Neuronal stem cell (in vitro differentiated cells): ENCODE data around the gene CCDC102A.

Experiments used
- DNase-seq: peaks from one replicate; pipeline ENCODE4 v3.0.0-alpha.2; 2013; ENCODE audit warnings: low spot score
- H2AFZ ChIP-seq: one replicate; pipeline ENCODE4 v1.6.1; 2013; ENCODE audit warnings: mild to moderate bottlenecking, low read length, inconsistent platforms
- H2AK5ac ChIP-seq: 2 replicates; pipeline ENCODE4 v1.6.1; 2013; ENCODE audit warnings: low read depth, mild to moderate bottlenecking, inconsistent platforms, low read length, moderate library complexity, mixed read lengths
- H2BK120ac ChIP-seq: 2 replicates; pipeline ENCODE4 v1.6.1; 2013; ENCODE audit warnings: low read depth, mild to moderate bottlenecking, inconsistent platforms, low read length, moderate library complexity, mixed read lengths
- H2BK12ac ChIP-seq: one replicate; pipeline ENCODE4 v1.6.1; 2013; ENCODE audit warnings: low read length, inconsistent platforms
- H2BK15ac ChIP-seq: 2 replicates; pipeline ENCODE4 v1.6.1; 2013; ENCODE audit warnings: mild to moderate bottlenecking, low read length, inconsistent platforms, mixed read lengths
- H2BK5ac ChIP-seq: one replicate; pipeline ENCODE4 v1.6.1; 2013; ENCODE audit warnings: inconsistent platforms, mild to moderate bottlenecking, low read length, moderate library complexity
- H3K14ac ChIP-seq: one replicate; pipeline ENCODE4 v1.6.1; 2013; ENCODE audit warnings: low read length, inconsistent platforms
- H3K18ac ChIP-seq: 2 replicates; pipeline ENCODE4 v1.6.1; 2013; ENCODE audit warnings: low read length, inconsistent platforms
- H3K23ac ChIP-seq: 2 replicates; pipeline ENCODE4 v1.6.1; 2013; ENCODE audit warnings: low read depth, mild to moderate bottlenecking, mixed read lengths, low read length, inconsistent platforms; ENCODE audit not compliant: poor library complexity
- H3K27ac ChIP-seq: replicated peaks from 3 replicates; pipeline ENCODE4 v1.5.1; 2013; ENCODE audit warnings: low read length, inconsistent platforms
- H3K27me3 ChIP-seq, 3 experiments: 2 replicates each; pipeline ENCODE4 v1.6.1; 2013; ENCODE audit warnings: low read length in 3 of 3, mild to moderate bottlenecking in 2 of 3, inconsistent platforms in 1 of 3, low read depth in 1 of 3, mixed read lengths in 1 of 3, moderate library complexity in 1 of 3; ENCODE audit not compliant: control insufficient read depth in 3 of 3, insufficient read depth in 3 of 3
- H3K36me3 ChIP-seq, 2 donors: replicated peaks in 1 of 2; 2 replicates each; pipeline ENCODE4 v1.6.1; 2013; ENCODE audit warnings: low read length in 2 of 2; ENCODE audit not compliant: control insufficient read depth in 2 of 2, insufficient read depth in 2 of 2
- H3K4ac ChIP-seq: 2 replicates; pipeline ENCODE4 v1.6.1; 2013; ENCODE audit warnings: inconsistent platforms, mild to moderate bottlenecking, low read length, moderate library complexity
- H3K4me1 ChIP-seq, 2 donors: 1 replicate in 1 of 2; 2 replicates in 1 of 2; pipeline ENCODE4 v1.6.1; 2013; ENCODE audit warnings: low read length in 2 of 2, low read depth in 1 of 2; ENCODE audit not compliant: control insufficient read depth in 2 of 2, insufficient read depth in 1 of 2
- H3K4me2 ChIP-seq: one replicate; pipeline ENCODE4 v1.6.1; 2013; ENCODE audit warnings: mild to moderate bottlenecking, low read length, inconsistent platforms; ENCODE audit not compliant: insufficient read depth, poor library complexity, severe bottlenecking
- H3K4me3 ChIP-seq, 2 donors: 2 replicates each; pipeline ENCODE4 v1.5.1; 2013; ENCODE audit warnings: low read length in 2 of 2, mild to moderate bottlenecking in 2 of 2, inconsistent platforms in 1 of 2, moderate library complexity in 1 of 2
- H3K79me1 ChIP-seq: one replicate; pipeline ENCODE4 v1.6.1; 2013; ENCODE audit warnings: low read depth, mild to moderate bottlenecking, inconsistent platforms, low read length, moderate library complexity
- H3K9ac ChIP-seq: one replicate; pipeline ENCODE4 v1.6.1; 2013; ENCODE audit warnings: mild to moderate bottlenecking, low read depth, low read length, inconsistent platforms; ENCODE audit not compliant: poor library complexity
- H3K9me3 ChIP-seq, 2 donors: replicated peaks in 1 of 2; 2 replicates each; pipeline versions ENCODE3 to v1.6.1; 2013; ENCODE audit warnings: low read length in 2 of 2, mild to moderate bottlenecking in 2 of 2, inconsistent platforms in 1 of 2, low read depth in 1 of 2, mixed read lengths in 1 of 2, moderate library complexity in 1 of 2; ENCODE audit not compliant: control insufficient read depth in 2 of 2, insufficient read depth in 1 of 2
- H4K8ac ChIP-seq: one replicate; pipeline ENCODE4 v1.6.1; 2013; ENCODE audit warnings: low read depth, mild to moderate bottlenecking, inconsistent platforms, low read length, moderate library complexity
- H4K91ac ChIP-seq: one replicate; pipeline ENCODE4 v1.6.1; 2013; ENCODE audit warnings: low read length, low read depth, mild to moderate bottlenecking, inconsistent platforms; ENCODE audit not compliant: poor library complexity
- WGBS, 2 donors: extraction: QIAGEN DNeasy Blood & Tissue Kit; methylation state at CpG; one replicate each; pipeline ENCODE4 v1.1.7; 2013; ENCODE audit warnings: missing lambda C conversion rate in 2 of 2, mixed read lengths in 1 of 2; ENCODE audit not compliant: insufficient read length in 2 of 2, insufficient replicate concordance in 1 of 2; ENCODE audit errors: extremely low coverage in 2 of 2; 5-methylcytosine and 5-hydroxymethylcytosine counted together

The CCDC102A gene

GRCh38 chr16:57512296-57513001 is 23.9 kb downstream of the CCDC102A start:
- Histone ChIP-seq H2BK15ac (no peak overlapping the region), H3K4ac (no peak overlapping the region), H2BK12ac (no peak overlapping the region), H2BK120ac (no peak overlapping the region), H3K27ac (no peak overlapping the region), H3K4me1 (peaks cover 4 to 22% of the 10 kb centered on the region in 2 donors), H3K79me1 (no peaks in the 10 kb centered on the region), H3K4me2 (no peak overlapping the region), H4K91ac (no peak overlapping the region), H2AK5ac (no peak overlapping the region), H3K9me3 (no peaks in the 10 kb centered on the region), H2BK5ac (no peak overlapping the region), H3K14ac (no peak overlapping the region), H3K4me3 (no peak overlapping the region), H3K23ac (no peak overlapping the region), H4K8ac (no peak overlapping the region), H3K36me3 (peaks cover 4 to 6% of the 10 kb centered on the region in 2 donors), H3K18ac (no peak overlapping the region), H3K27me3 (peaks cover 0 to under 1% (median 0%) of the 10 kb centered on the region in 3 experiments), H2AFZ (no peak overlapping the region), H3K9ac (no peak overlapping the region)
- DNase-seq, result no peak
- WGBS, 2 donors, result no CpG with 5 or more reads among the region's 23 CpGs

DNA sequence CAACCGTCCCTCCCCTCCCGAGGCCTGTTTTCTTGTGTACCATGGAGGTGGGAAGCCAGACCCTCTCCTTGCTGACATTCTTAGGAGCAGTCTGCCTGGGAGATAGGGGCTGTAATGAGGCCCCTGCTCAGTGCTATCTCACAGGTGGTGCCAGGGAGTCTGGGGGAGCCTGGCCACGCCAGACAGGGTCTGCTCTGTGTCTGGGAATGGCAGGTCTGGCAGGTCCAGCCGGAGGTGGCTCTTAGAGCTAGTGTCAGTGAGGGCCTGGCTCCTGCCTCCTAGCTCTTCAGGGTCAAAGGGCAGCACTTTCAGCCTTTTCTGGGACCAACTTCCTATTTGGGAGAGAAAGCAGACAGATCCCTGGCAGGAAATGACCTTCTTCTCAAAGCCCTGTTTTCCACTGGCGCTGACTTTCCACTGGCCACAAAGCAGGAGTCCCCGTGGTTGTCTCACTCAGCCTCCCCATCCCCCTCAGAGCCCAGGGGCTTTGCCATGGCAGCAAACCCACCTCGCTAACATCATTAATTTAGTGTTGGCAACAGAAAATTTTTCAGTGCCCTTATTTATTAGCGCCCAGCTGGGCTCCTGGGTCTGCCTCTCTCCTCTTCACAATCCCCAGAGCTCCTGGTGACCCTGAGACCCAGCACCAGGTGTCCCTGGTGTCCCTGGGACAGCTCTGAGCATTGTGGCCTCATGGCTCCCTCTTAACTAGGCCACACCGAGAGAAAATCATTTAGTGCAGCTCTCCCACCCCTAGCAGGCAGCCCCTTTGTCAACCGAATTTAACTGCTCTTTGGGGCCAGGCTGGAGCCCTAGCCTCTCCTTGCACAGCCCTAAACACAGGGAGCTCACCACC is 26.1 kb downstream of the CCDC102A start:
- no peak overlapping the region for H3K27ac ChIP-seq

DNA sequence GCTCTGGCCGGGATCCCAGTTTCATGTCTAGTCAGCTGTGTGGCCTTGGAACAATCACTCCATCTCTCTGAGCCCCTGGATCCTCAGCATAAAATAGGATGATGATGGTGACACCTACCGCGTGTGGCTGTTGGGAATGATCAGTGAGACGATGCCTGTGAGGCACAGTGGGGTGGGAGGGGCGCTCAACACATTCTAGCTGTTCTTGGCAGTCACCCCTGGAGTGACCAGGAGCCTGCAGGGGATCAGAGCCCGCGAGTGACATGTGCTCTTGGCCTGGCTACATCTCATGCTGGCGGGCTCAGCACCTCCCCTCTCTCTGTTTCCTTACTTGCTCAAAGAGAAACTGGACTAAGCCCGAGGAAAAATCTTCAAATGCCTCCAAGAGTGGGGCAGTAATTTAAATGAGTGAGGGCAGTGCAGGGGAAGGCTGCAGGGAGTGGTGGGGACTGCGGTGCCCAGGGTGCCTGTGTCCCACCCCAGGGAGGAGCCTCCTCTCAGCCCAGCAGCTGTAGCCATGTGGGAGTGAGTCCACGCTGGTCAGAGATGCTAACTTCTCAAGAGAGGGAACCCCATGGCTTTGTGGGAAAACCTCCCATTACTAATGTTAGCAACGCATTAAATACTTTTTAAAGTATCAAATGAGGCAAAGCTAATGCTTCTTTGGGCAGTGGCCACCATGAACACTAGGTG is 27.0 kb downstream of the CCDC102A start:
- H4K91ac ChIP-seq, result no peak overlapping the region
- H3K4ac ChIP-seq, result no peak overlapping the region
- no peaks in the 10 kb centered on the region for H3K9me3 ChIP-seq
- no peak overlapping the region for H2BK15ac ChIP-seq
- no peak overlapping the region for H3K9ac ChIP-seq
- H3K27ac ChIP-seq, result no peak overlapping the region
- no peak overlapping the region for H2BK120ac ChIP-seq
- WGBS, 2 donors, result no CpG with 5 or more reads among the region's 12 CpGs
- no peak overlapping the region for H3K18ac ChIP-seq
- no peak overlapping the region for H3K4me2 ChIP-seq
- no peak overlapping the region for H3K23ac ChIP-seq
- no peak overlapping the region for H4K8ac ChIP-seq
- H2BK12ac ChIP-seq, result no peak overlapping the region
- H2BK5ac ChIP-seq, result no peak overlapping the region
- peaks cover 4 to 5% of the 10 kb centered on the region in 2 donors for H3K36me3 ChIP-seq
- H3K4me3 ChIP-seq, result no peak overlapping the region
- H2AK5ac ChIP-seq, result no peak overlapping the region
- peaks cover 0 to 18% (median 0%) of the 10 kb centered on the region in 3 experiments for H3K27me3 ChIP-seq
- no peaks in the 10 kb centered on the region for H3K79me1 ChIP-seq
- H3K4me1 ChIP-seq, result peaks cover 4 to 20% of the 10 kb centered on the region in 2 donors
- H2AFZ ChIP-seq, result peak overlapping the region; percentile 84
- no peak overlapping the region for H3K14ac ChIP-seq
- no peak for DNase-seq

More for the DNA sequence above, 26.1 kb downstream of the CCDC102A start:
- no CpG with 5 or more reads among the region's 10 CpGs for WGBS, 2 donors
- H4K91ac ChIP-seq, result no peak overlapping the region
- no peak overlapping the region for H3K4me3 ChIP-seq
- H2BK15ac ChIP-seq, result no peak overlapping the region
- peaks cover 4 to 5% of the 10 kb centered on the region in 2 donors for H3K36me3 ChIP-seq
- peak overlapping the region; percentile 84 for H2AFZ ChIP-seq
- H3K79me1 ChIP-seq, result no peaks in the 10 kb centered on the region
- no peak overlapping the region for H2BK5ac ChIP-seq
- H3K18ac ChIP-seq, result peak overlapping the region; percentile 72
- H3K27me3 ChIP-seq, result peaks cover 0 to 12% (median 0%) of the 10 kb centered on the region in 3 experiments
- peak overlapping the region; percentile 9 for H3K9ac ChIP-seq
- no peak overlapping the region for H3K14ac ChIP-seq
- no peak overlapping the region for H3K23ac ChIP-seq
- no peak overlapping the region for H3K4me2 ChIP-seq
- no peaks in the 10 kb centered on the region for H3K9me3 ChIP-seq
- H2BK120ac ChIP-seq, result no peak overlapping the region
- no peak for DNase-seq
- H2AK5ac ChIP-seq, result peak overlapping the region; percentile 58
- H2BK12ac ChIP-seq, result no peak overlapping the region
- H3K4me1 ChIP-seq, result peaks cover 4 to 22% of the 10 kb centered on the region in 2 donors
- H3K4ac ChIP-seq, result no peak overlapping the region
- H4K8ac ChIP-seq, result no peak overlapping the region
